ENCODE measurements around the gene EXOC6B.
A peak's percentile ranks its signal among the peaks of the same experiment; 100 is the strongest.
"Not testable (repeated sequence)": the region's sequence is repeated elsewhere in the genome, so short reads cannot be mapped to it uniquely, and the experiment has no call there.

The EXOC6B gene

DNA sequence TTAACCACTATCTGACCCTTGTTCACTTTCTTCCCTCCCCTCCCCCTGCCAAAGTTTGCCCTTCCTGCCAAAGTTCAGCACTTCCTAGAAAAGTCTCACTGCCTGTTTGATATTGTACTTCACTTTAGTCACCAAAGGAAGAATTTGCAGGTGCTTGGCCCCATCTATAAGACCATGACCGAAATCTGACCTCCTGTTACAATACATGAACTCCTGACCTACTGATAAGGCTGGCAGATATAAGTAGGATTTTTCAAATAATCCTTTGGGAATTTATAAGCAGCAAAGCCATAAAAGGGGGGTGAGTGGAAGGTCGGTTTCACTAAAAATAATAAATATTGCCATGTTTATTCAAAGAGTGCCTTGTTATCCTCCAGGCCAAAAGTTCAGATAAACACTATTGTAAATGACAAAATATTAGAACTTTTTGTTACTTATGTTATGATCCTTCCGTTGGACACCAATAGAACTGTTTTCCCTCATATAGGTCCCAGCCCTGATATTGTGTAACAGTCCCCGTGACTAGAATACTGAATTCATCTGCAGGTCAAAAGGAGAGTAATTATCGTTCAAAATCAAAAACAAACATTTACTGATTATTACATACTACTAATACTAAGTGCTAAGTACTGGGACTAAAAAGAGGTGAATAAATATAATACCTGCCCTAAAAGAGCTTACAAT, 277.6 kb downstream of the EXOC6B start:
- TF ChIP-seq POLR2AphosphoS5 (IDR thresholded peaks at IDR 0.05; ENCODE audit: borderline replicate concordance, low read depth, low read length) (no peak), EZH2 (IDR thresholded peaks at IDR 0.05) (no peak), FOXP2 (optimal IDR thresholded peaks at IDR 0.05; ENCODE audit: control extremely low read depth, extremely low read length, insufficient read depth) (no peak)

DNA sequence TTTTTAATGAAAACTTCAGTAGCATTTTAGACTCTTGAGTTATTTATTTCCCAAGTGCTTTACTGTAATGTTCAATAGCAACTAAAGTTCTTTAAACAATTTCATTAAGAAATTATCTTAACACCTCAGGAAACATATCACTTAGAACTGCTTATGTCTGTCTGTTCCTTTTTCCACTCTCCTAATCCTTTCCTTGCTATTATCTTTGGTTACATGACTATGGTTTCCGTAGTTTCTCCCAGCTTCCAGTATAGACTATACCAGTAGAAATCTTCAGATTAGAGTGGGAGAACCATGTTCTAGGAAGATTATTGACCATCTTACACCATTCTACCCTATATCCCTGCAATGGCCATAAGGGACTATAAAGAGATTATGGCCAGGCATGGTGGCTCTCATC, 280.0 kb downstream of the EXOC6B start:
- no peak overlapping the region for H3K27ac ChIP-seq
- no peak for DNase-seq (ENCODE audit: low read depth, low spot score)
- H3K9ac ChIP-seq (ENCODE audit: insufficient read length): no peak overlapping the region
- H3K9me3 ChIP-seq (ENCODE audit: low read depth, low read length): no peaks in the 10 kb centered on the region
- TF ChIP-seq EZH2 (IDR thresholded peaks at IDR 0.05): no peak
- no peaks in the 10 kb centered on the region for H3K36me3 ChIP-seq (ENCODE audit: insufficient read depth, low read length)
- no peak overlapping the region for H3K4me3 ChIP-seq

More for the DNA sequence above, 277.6 kb downstream of the EXOC6B start:
- Histone ChIP-seq H3K4me3 (no peak overlapping the region), H3K9ac (ENCODE audit: insufficient read length) (no peak overlapping the region), H3K27ac (no peak overlapping the region), H3K9me3 (ENCODE audit: low read depth, low read length) (no peaks in the 10 kb centered on the region), H3K36me3 (ENCODE audit: insufficient read depth, low read length) (no peaks in the 10 kb centered on the region)
- DNase-seq (ENCODE audit: low read depth, low spot score): no peak

DNA sequence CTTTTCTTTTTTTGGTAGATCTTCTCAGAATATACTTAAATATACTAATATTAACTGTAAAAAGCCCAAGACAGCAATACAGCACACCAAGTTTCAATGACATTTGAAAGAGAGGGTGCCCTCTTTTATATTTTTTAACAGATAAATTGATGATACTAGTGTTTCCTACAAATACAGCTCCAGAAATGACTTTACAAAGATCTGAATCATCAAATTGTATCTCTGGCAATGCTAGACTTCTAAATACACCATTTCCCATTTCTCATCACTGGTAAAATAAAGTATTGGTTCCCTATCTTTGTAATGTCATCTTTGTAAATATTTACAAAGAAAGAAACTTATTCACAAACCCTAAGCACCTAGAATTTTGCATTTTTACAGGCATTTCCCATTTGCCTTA, 281.3 kb downstream of the EXOC6B start:
- H3K9me3 ChIP-seq (ENCODE audit: low read depth, low read length): no peaks in the 10 kb centered on the region
- no peaks in the 10 kb centered on the region for H3K36me3 ChIP-seq (ENCODE audit: insufficient read depth, low read length)
- no peak overlapping the region for H3K4me3 ChIP-seq
- no peak for DNase-seq (ENCODE audit: low read depth, low spot score)
- H3K27ac ChIP-seq: no peak overlapping the region
- no peak overlapping the region for H3K9ac ChIP-seq (ENCODE audit: insufficient read length)
- TF ChIP-seq FOXP2 (optimal IDR thresholded peaks at IDR 0.05; ENCODE audit: control extremely low read depth, extremely low read length, insufficient read depth) (no peak), EZH2 (IDR thresholded peaks at IDR 0.05) (no peak), POLR2AphosphoS5 (IDR thresholded peaks at IDR 0.05; ENCODE audit: borderline replicate concordance, low read depth, low read length) (no peak)

DNA sequence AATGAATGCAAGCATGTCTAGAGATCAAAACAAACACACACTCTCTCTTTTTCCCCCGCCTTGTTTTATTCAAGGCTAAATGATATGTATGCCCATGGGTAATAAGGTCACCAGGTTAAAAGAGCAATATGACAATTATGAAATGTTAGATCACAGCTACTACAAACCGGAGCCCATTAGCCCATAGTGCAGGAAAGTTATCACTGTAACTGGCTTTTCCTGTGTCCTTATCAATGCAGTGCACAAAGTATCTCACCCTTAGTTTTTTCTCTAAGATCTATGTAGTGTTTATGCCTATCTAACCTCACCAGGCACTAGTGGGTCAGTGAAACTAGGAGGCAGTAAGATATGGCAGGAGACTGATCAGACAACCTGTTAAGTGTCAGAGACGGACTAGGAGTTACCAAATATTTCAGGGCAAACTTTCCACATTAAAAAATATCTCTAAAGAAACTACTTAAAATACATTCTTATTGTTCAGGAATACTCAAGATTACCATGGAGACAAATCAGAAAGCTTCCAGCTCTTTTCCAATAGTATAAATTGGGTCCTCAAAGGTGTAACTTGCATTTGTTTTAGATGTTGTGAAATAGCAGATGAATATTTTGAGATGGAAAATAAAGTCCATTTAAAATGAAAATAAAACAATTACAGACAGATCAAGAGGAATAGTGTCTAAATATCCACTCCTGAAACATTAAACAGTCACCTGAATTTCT, 282.2 kb downstream of the EXOC6B start:
- no peak overlapping the region for H3K27ac ChIP-seq
- H3K36me3 ChIP-seq (ENCODE audit: insufficient read depth, low read length): no peaks in the 10 kb centered on the region
- no peak for DNase-seq (ENCODE audit: low read depth, low spot score)
- H3K9me3 ChIP-seq (ENCODE audit: low read depth, low read length): no peaks in the 10 kb centered on the region
- H3K9ac ChIP-seq (ENCODE audit: insufficient read length): no peak overlapping the region
- H3K4me3 ChIP-seq: no peak overlapping the region
- TF ChIP-seq EZH2 (IDR thresholded peaks at IDR 0.05) (no peak), POLR2AphosphoS5 (IDR thresholded peaks at IDR 0.05; ENCODE audit: borderline replicate concordance, low read depth, low read length) (no peak), FOXP2 (optimal IDR thresholded peaks at IDR 0.05; ENCODE audit: control extremely low read depth, extremely low read length, insufficient read depth) (no peak)

DNA sequence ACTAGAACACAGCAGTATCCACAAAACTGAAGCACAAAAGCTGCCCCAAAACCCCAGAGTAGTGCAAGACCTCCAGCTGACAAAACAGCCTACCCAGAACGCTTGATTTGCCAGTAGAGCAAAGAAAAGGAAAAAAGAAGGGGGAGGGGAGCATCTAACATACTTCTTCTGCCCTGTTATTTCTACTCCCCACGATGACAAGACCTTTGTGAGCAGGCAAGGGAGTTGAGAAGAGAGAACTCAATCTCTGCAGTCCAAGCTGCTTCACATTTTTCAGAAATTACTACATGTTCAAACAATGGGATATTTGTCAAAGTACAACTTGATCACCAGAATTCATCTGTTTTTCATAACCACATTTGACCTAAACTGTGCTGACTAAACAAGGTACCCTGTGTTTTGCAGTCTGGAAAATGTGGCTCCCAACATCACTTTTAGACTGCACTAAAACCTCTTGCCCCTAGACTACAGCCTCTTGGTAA, 286.7 kb downstream of the EXOC6B start:
- Histone ChIP-seq H3K9ac (ENCODE audit: insufficient read length) (no peak overlapping the region), H3K9me3 (ENCODE audit: low read depth, low read length) (no peaks in the 10 kb centered on the region), H3K4me3 (no peak overlapping the region), H3K36me3 (ENCODE audit: insufficient read depth, low read length) (no peaks in the 10 kb centered on the region), H3K27ac (peak overlapping the region; percentile 35)
- no peak for DNase-seq (ENCODE audit: low read depth, low spot score)
- no peak for TF ChIP-seq POLR2AphosphoS5 (IDR thresholded peaks at IDR 0.05; ENCODE audit: borderline replicate concordance, low read depth, low read length)
- no peak for TF ChIP-seq FOXP2 (optimal IDR thresholded peaks at IDR 0.05; ENCODE audit: control extremely low read depth, extremely low read length, insufficient read depth)
- TF ChIP-seq EZH2 (IDR thresholded peaks at IDR 0.05): no peak

DNA sequence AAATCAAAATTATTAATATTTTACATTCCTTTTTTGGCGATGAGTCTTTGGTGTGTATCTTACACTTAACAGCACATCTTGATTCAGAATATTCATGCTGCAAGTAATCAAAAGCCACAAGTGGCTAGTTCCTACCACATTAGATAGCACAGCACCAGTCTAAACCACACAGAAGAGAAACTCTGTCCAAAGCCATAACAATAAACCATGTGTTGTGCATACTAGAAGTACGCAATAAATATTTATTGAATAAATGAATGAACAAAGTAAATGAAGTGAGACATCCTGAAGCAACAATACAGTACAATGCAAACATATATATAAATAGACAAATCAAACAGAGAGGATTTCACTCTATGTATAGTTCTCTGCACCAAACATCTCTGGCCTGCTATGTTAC, 287.3 kb downstream of the EXOC6B start:
- Histone ChIP-seq H3K36me3 (ENCODE audit: insufficient read depth, low read length) (no peaks in the 10 kb centered on the region), H3K4me3 (no peak overlapping the region), H3K27ac (peak overlapping the region; percentile 35; the same call in 1 of the 2 replicates), H3K9me3 (ENCODE audit: low read depth, low read length) (no peaks in the 10 kb centered on the region), H3K9ac (ENCODE audit: insufficient read length) (no peak overlapping the region)
- TF ChIP-seq EZH2 (IDR thresholded peaks at IDR 0.05): no peak
- no peak for TF ChIP-seq POLR2AphosphoS5 (IDR thresholded peaks at IDR 0.05; ENCODE audit: borderline replicate concordance, low read depth, low read length)
- no peak for TF ChIP-seq FOXP2 (optimal IDR thresholded peaks at IDR 0.05; ENCODE audit: control extremely low read depth, extremely low read length, insufficient read depth)
- no peak for DNase-seq (ENCODE audit: low read depth, low spot score)

DNA sequence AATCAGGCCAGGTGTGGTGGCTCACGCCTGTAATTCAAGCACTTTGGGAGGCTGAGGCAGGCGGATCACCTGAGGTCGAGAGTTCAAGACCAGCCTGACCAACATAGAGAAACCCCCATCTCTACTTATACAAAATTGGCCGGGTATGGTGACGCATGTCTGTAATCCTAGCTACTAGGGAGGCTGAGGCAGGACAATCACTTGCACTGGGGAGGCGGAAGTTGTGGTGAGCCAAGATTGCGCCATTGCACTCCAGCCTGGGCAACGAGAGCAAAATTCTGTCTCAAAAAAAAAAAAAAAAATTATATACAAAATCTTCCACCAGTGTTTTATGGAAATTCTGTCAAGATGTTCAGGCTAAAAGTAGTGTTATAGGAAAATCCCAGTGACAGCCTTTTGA, 290.2 kb downstream of the EXOC6B start:
- not testable (repeated sequence) for DNase-seq (ENCODE audit: low read depth, low spot score); H3K9me3 ChIP-seq (ENCODE audit: low read depth, low read length); H3K9ac ChIP-seq (ENCODE audit: insufficient read length); H3K27ac ChIP-seq; H3K36me3 ChIP-seq (ENCODE audit: insufficient read depth, low read length); H3K4me3 ChIP-seq

DNA sequence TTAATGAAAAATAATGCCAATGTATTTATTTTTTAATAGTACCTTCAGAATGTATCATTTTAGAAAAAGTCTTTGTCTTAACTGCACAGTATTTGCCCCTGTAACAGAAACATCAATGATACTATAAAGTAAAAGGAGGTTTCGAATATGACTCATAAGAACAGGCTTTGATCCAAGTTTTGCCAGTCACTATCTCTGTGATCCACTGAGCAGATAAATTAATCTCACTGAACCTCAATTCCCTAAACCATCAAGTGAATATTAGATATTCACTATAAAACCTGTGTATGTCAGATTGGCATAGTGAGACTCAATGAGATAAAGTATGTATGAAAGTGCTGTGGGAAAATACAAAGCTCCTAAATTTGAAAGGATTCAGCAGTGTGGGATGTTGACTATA, 292.1 kb downstream of the EXOC6B start:
- DNase-seq (ENCODE audit: low read depth, low spot score): no peak
- TF ChIP-seq EZH2 (IDR thresholded peaks at IDR 0.05) (no peak), POLR2AphosphoS5 (IDR thresholded peaks at IDR 0.05; ENCODE audit: borderline replicate concordance, low read depth, low read length) (no peak), FOXP2 (optimal IDR thresholded peaks at IDR 0.05; ENCODE audit: control extremely low read depth, extremely low read length, insufficient read depth) (no peak)
- peak overlapping the region; percentile 23; the same call in 1 of the 2 replicates for H3K27ac ChIP-seq
- H3K9ac ChIP-seq (ENCODE audit: insufficient read length): no peak overlapping the region
- no peaks in the 10 kb centered on the region for H3K9me3 ChIP-seq (ENCODE audit: low read depth, low read length)
- H3K36me3 ChIP-seq (ENCODE audit: insufficient read depth, low read length): no peaks in the 10 kb centered on the region
- no peak overlapping the region for H3K4me3 ChIP-seq

DNA sequence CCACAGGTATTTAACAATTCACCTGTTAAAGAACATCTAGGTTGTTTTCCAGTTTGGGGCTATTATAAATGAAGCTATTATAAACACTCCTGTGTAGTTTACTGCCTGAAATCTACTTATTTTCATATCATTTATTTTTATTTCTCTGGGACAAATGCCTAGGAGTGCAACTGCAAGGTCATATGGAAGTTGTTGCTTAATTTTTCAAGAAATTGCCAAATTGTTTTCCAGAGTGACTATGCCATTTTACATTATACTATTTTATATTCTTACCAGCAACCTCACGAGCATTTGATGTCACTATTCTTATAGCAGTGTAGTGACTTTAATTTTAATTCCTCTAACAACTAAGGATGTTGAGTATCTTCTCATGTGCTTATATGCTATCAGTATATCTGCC, 298.4 kb downstream of the EXOC6B start:
- TF ChIP-seq EZH2 (IDR thresholded peaks at IDR 0.05): no peak
- no peak for TF ChIP-seq FOXP2 (optimal IDR thresholded peaks at IDR 0.05; ENCODE audit: control extremely low read depth, extremely low read length, insufficient read depth)
- no peak for TF ChIP-seq POLR2AphosphoS5 (IDR thresholded peaks at IDR 0.05; ENCODE audit: borderline replicate concordance, low read depth, low read length)
- Histone ChIP-seq H3K9ac (ENCODE audit: insufficient read length) (no peak overlapping the region), H3K4me3 (no peak overlapping the region), H3K36me3 (ENCODE audit: insufficient read depth, low read length) (no peaks in the 10 kb centered on the region), H3K9me3 (ENCODE audit: low read depth, low read length) (no peaks in the 10 kb centered on the region), H3K27ac (peak overlapping the region; percentile 27; the same call in 1 of the 2 replicates)
- DNase-seq (ENCODE audit: low read depth, low spot score): no peak

Measured in SK-N-MC (cell line).